Right atrium auricular region (tissue), 2 donors: ENCODE results near the gene SORL1. TPM values are rescaled to one million over a fixed set of nuclear protein-coding genes. Genes with fewer than 3 reads are reported as not detected.

Source experiments
- DNase-seq: peaks from one replicate; pipeline ENCODE4 v3.0.0-alpha.2; 2019; ENCODE audit warnings: low spot score
- H3K27ac ChIP-seq, 2 donors: fragments of 200-600 bp; sonication (generic); 1 replicate in 1 of 2; 2 replicates in 1 of 2; pipeline ENCODE4 v1.5.1; 2016 to 2019
- H3K27me3 ChIP-seq, 2 donors: fragments of 200-600 bp; sonication (generic); one replicate each; pipeline versions ENCODE4 v1.5.1 to v1.6.0; 2017 to 2019
- H3K36me3 ChIP-seq: fragments of 200-600 bp; sonication (generic); one replicate; pipeline ENCODE4 v1.5.1; 2016
- H3K4me1 ChIP-seq, 2 donors: fragments of 200-600 bp; sonication (generic); one replicate each; pipeline versions ENCODE4 v1.5.1 to v1.6.0; 2017 to 2019
- H3K4me3 ChIP-seq, 2 donors: fragments of 200-600 bp; sonication (generic); 1 replicate in 1 of 2; 2 replicates in 1 of 2; pipeline ENCODE4 v1.5.1; 2017 to 2019; ENCODE audit warnings: mild to moderate bottlenecking in 1 of 2, moderate library complexity in 1 of 2
- H3K9me3 ChIP-seq, 2 donors: fragments of 200-600 bp; sonication (generic); one replicate each; pipeline ENCODE4 v1.5.1; 2019
- CTCF ChIP-seq, 2 donors: fragments of 200-600 bp; sonication (generic); IDR thresholded peaks; one replicate each; pipeline ENCODE4 v1.5.1; 2019; ENCODE audit warnings: antibody characterized with exemption in 2 of 2
- total RNA-seq, 2 donors: library from RNA; depleted of rRNA; stranded (reverse); fragments of >200 nt; gene quantifications; one replicate each; pipeline ENCODE4 v1.1.0, GENCODE V29; 2016

Gene SORL1
- total RNA-seq, 2 donors from 2014 or later = 6.4 to 7.5 TPM

GRCh38 chr11:121422675-121423074 is 29.4 kb upstream of the SORL1 start:
- H3K9me3 ChIP-seq = no peaks in the 10 kb centered on the region
- no peaks in the 10 kb centered on the region for H3K36me3 ChIP-seq
- H3K4me3 ChIP-seq = no peak overlapping the region
- TF ChIP-seq CTCF (IDR thresholded peaks at IDR 0.05) = no peak
- peaks cover 0 to 22% of the 10 kb centered on the region in 2 donors for H3K4me1 ChIP-seq
- DNase-seq = no peak
- H3K27ac ChIP-seq = no peak overlapping the region
- H3K27me3 ChIP-seq = no peaks in the 10 kb centered on the region

- Histone ChIP-seq H3K4me3 (no peak overlapping the region), H3K36me3 (no peaks in the 10 kb centered on the region), H3K27me3 (no peaks in the 10 kb centered on the region), H3K4me1 (peaks cover 0 to 12% of the 10 kb centered on the region in 2 donors), H3K9me3 (no peaks in the 10 kb centered on the region), H3K27ac (no peak overlapping the region)
- no peak for DNase-seq
- no peak for TF ChIP-seq CTCF (IDR thresholded peaks at IDR 0.05)
These were observed 26.3 kb upstream of the SORL1 start for GRCh38 chr11:121425828-121426227.

- TF ChIP-seq CTCF (IDR thresholded peaks at IDR 0.05) = peak; percentile 14 to 48
- H3K27ac ChIP-seq = no peak overlapping the region
- no peaks in the 10 kb centered on the region for H3K27me3 ChIP-seq
These were observed 25.4 kb upstream of the SORL1 start for GRCh38 chr11:121426476-121427399.

GRCh38 chr11:121427400-121427744 is 24.7 kb upstream of the SORL1 start:
- TF ChIP-seq CTCF (IDR thresholded peaks at IDR 0.05) = no peak
- no peaks in the 10 kb centered on the region for H3K36me3 ChIP-seq
- H3K27me3 ChIP-seq = no peaks in the 10 kb centered on the region
- H3K4me1 ChIP-seq = peaks cover 0 to 12% of the 10 kb centered on the region in 2 donors
- peak overlapping the region in 1 of 2 donors; percentile 38 for H3K4me3 ChIP-seq
- H3K27ac ChIP-seq = no peak overlapping the region
- DNase-seq = no peak
- H3K9me3 ChIP-seq = no peaks in the 10 kb centered on the region

More at GRCh38 chr11:121426476-121427399, 25.4 kb upstream of the SORL1 start:
- H3K4me1 ChIP-seq = peaks cover 0 to 12% of the 10 kb centered on the region in 2 donors
- no peak for DNase-seq
- H3K9me3 ChIP-seq = no peaks in the 10 kb centered on the region
- H3K4me3 ChIP-seq = peak overlapping the region; percentile 26 to 38
- H3K36me3 ChIP-seq = no peaks in the 10 kb centered on the region

GRCh38 chr11:121429556-121429955 is 22.6 kb upstream of the SORL1 start:
- Histone ChIP-seq H3K4me1 (peaks cover 0 to 12% of the 10 kb centered on the region in 2 donors), H3K36me3 (no peaks in the 10 kb centered on the region), H3K27me3 (no peaks in the 10 kb centered on the region), H3K4me3 (no peak overlapping the region), H3K27ac (no peak overlapping the region), H3K9me3 (no peaks in the 10 kb centered on the region)
- no peak for DNase-seq
- TF ChIP-seq CTCF (IDR thresholded peaks at IDR 0.05) = no peak
